EL (cell line): Measurements from ENCODE around the gene PAQR5.

ENCODE experiments used
- DNase-seq: peaks from one replicate; pipeline ENCODE4 v3.0.0-alpha.2; 2016

PAQR5 gene

GRCh38 chr15:69394556-69395282, 96.0 kb downstream of the PAQR5 start:
- DNase-seq = peak; percentile 75

- DNase-seq = no peak
Observed at GRCh38 chr15:69395460-69395859, 96.7 kb downstream of the PAQR5 start.

GRCh38 chr15:69395991-69396390, 97.3 kb downstream of the PAQR5 start:
- no peak for DNase-seq

GRCh38 chr15:69398491-69398891, 99.8 kb downstream of the PAQR5 start:
- peak; percentile 64 for DNase-seq

- DNase-seq = no peak
Observed at GRCh38 chr15:69400850-69401249, 102.1 kb downstream of the PAQR5 start.

GRCh38 chr15:69402816-69403215, 104.1 kb downstream of the PAQR5 start:
- no peak for DNase-seq

- peak; percentile 92 for DNase-seq
Observed at GRCh38 chr15:69403594-69403993, 104.9 kb downstream of the PAQR5 start.

- DNase-seq = no peak
Observed at GRCh38 chr15:69405110-69405509, 106.4 kb downstream of the PAQR5 start.

GRCh38 chr15:69407719-69408400, 109.1 kb downstream of the PAQR5 start:
- no peak for DNase-seq

- DNase-seq = no peak
Observed at GRCh38 chr15:69408841-69409240, 110.1 kb downstream of the PAQR5 start.

GRCh38 chr15:69410248-69410874, 111.6 kb downstream of the PAQR5 start:
- peak; percentile 70 for DNase-seq

- no peak for DNase-seq
Observed at GRCh38 chr15:69412274-69412673, 113.6 kb downstream of the PAQR5 start.

GRCh38 chr15:69412701-69413100, 114.0 kb downstream of the PAQR5 start:
- no peak for DNase-seq

- DNase-seq = peak; percentile 96
Observed at GRCh38 chr15:69413822-69414700, 115.3 kb downstream of the PAQR5 start, which contains the start of gene KIF23. TSS of gene KIF23 (plus strand) at chr15:69414349. CDS start at chr15:69414466, 117 bp downstream.

GRCh38 chr15:69414701-69415167, 116.0 kb downstream of the PAQR5 start:
- DNase-seq = peak; percentile 95

GRCh38 chr15:69415381-69415780, 116.7 kb downstream of the PAQR5 start:
- no peak for DNase-seq

GRCh38 chr15:69417581-69417980, 118.9 kb downstream of the PAQR5 start:
- DNase-seq = peak; percentile 44

- peak; percentile 41 for DNase-seq
Observed at GRCh38 chr15:69421498-69421897, 122.8 kb downstream of the PAQR5 start.

GRCh38 chr15:69422336-69422895, 123.7 kb downstream of the PAQR5 start:
- DNase-seq = peak; percentile 34

GRCh38 chr15:69424001-69424400, 125.3 kb downstream of the PAQR5 start:
- peak; percentile 19 for DNase-seq

GRCh38 chr15:69424748-69425413, 126.2 kb downstream of the PAQR5 start:
- no peak for DNase-seq

GRCh38 chr15:69433831-69434230, 135.1 kb downstream of the PAQR5 start:
- no peak for DNase-seq
